HEK293 (cell line): ENCODE measurements around the gene ECSIT.

Experiments used
- CTCF ChIP-seq: fragments of 450-650 bp; formaldehyde crosslinking; IDR thresholded peaks from 2 replicates; pipeline ENCODE4 v1.5.1; 2016; ENCODE audit warnings: missing biosample characterization, missing genetic modification characterization
- REPIN1 ChIP-seq: fragments of 450-650 bp; formaldehyde crosslinking; IDR thresholded peaks from 2 replicates; pipeline ENCODE4 v1.5.1; 2017; ENCODE audit warnings: missing biosample characterization, missing genetic modification characterization, low read depth
- REST ChIP-seq: fragments of 450-650 bp; formaldehyde crosslinking; IDR thresholded peaks from 2 replicates; pipeline ENCODE4 v1.5.1; 2016; ENCODE audit warnings: missing biosample characterization, missing genetic modification characterization
- ZBTB6 ChIP-seq: fragments of 450-650 bp; formaldehyde crosslinking; IDR thresholded peaks from 2 replicates; pipeline ENCODE4 v1.5.1; 2017; ENCODE audit warnings: missing biosample characterization, missing genetic modification characterization
- ZNF561 ChIP-seq: fragments of 450-650 bp; IDR thresholded peaks from 2 replicates; pipeline ENCODE4 v1.5.1; 2018; ENCODE audit warnings: missing biosample characterization, missing genetic modification characterization, borderline replicate concordance
- ZSCAN4 ChIP-seq: fragments of 450-650 bp; formaldehyde crosslinking; IDR thresholded peaks from 2 replicates; pipeline ENCODE4 v1.5.1; 2017; ENCODE audit warnings: missing biosample characterization, missing genetic modification characterization

- TF ChIP-seq CTCF (tag by site-specific recombination) (no peak), REPIN1 (no peak), ZSCAN4 (tag by site-specific recombination) (no peak), REST (no peak), ZNF561 (tag by site-specific recombination) (no peak), ZBTB6 (tag by site-specific recombination) (no peak)
Observed at GRCh38 chr19:11574689-11575088, 45.8 kb upstream of the ECSIT start.
